GM23248 (cell line): Measurements from ENCODE around the gene GDNF. TPM values are rescaled to one million over a fixed set of nuclear protein-coding genes. Genes with fewer than 3 reads are reported as not detected.

Experiments used
- DNase-seq: peaks from one replicate; pipeline ENCODE4 v3.0.0-alpha.2; 2015
- H2AFZ ChIP-seq: fragments of 200-600 bp; sonication (generic); 2 replicates; pipeline ENCODE4 v1.6.1; 2016; ENCODE audit warnings: antibody characterized with exemption
- H3F3A ChIP-seq: fragments of 200-600 bp; sonication (generic); 2 replicates; pipeline ENCODE4 v1.6.1; 2016; ENCODE audit warnings: mild to moderate bottlenecking, antibody characterized with exemption, mixed run types; ENCODE audit not compliant: insufficient read depth
- H3K27ac ChIP-seq: fragments of 200-600 bp; sonication (generic); 2 replicates; pipeline ENCODE4 v1.5.1; 2016; ENCODE audit warnings: mild to moderate bottlenecking
- H3K27me3 ChIP-seq: fragments of 200-600 bp; sonication (generic); replicated peaks from 2 replicates; pipeline ENCODE4 v1.6.1; 2016; ENCODE audit warnings: mild to moderate bottlenecking; ENCODE audit not compliant: insufficient read depth
- H3K36me3 ChIP-seq: fragments of 200-600 bp; sonication (generic); 2 replicates; pipeline ENCODE4 v1.6.1; 2016; ENCODE audit warnings: low read depth, mild to moderate bottlenecking
- H3K4me1 ChIP-seq: fragments of 200-600 bp; sonication (generic); 2 replicates; pipeline ENCODE4 v1.6.1; 2016; ENCODE audit warnings: mild to moderate bottlenecking; ENCODE audit not compliant: insufficient read depth
- H3K4me2 ChIP-seq: fragments of 200-600 bp; sonication (generic); one replicate; pipeline ENCODE4 v1.6.1; 2016; ENCODE audit warnings: mild to moderate bottlenecking; ENCODE audit not compliant: unreplicated experiment
- H3K4me3 ChIP-seq: fragments of 200-600 bp; sonication (generic); 2 replicates; pipeline ENCODE4 v1.5.1; 2016; ENCODE audit warnings: mild to moderate bottlenecking
- H3K79me2 ChIP-seq: fragments of 200-600 bp; sonication (generic); 2 replicates; pipeline ENCODE4 v1.6.1; 2016; ENCODE audit warnings: mild to moderate bottlenecking; ENCODE audit not compliant: insufficient read depth
- H3K9ac ChIP-seq: fragments of 200-600 bp; sonication (generic); 2 replicates; pipeline ENCODE4 v1.6.1; 2016; ENCODE audit warnings: mild to moderate bottlenecking
- H3K9me2 ChIP-seq: fragments of 200-600 bp; sonication (generic); 2 replicates; pipeline ENCODE4 v1.6.1; 2016; ENCODE audit warnings: mixed run types, mild to moderate bottlenecking, moderate library complexity; ENCODE audit not compliant: insufficient read depth
- H3K9me3 ChIP-seq: fragments of 200-600 bp; sonication (generic); one replicate; pipeline ENCODE4 v1.6.1; 2017; ENCODE audit warnings: low read depth
- H4K20me1 ChIP-seq: fragments of 200-600 bp; sonication (generic); 2 replicates; pipeline ENCODE4 v1.6.0; 2016; ENCODE audit not compliant: insufficient read depth
- EZH2 ChIP-seq: fragments of 200-600 bp; sonication (generic); IDR thresholded peaks from 2 replicates; pipeline ENCODE4 v1.6.1; 2018; ENCODE audit warnings: antibody characterized with exemption, mild to moderate bottlenecking; ENCODE audit not compliant: insufficient read depth, poor library complexity, severe bottlenecking
- EZH2phosphoT487 ChIP-seq: fragments of 200-600 bp; sonication (generic); IDR thresholded peaks from 2 replicates; pipeline ENCODE4 v1.6.1; 2018; ENCODE audit warnings: antibody characterized with exemption, moderate library complexity, mild to moderate bottlenecking, low read depth; ENCODE audit not compliant: insufficient read depth
- WGBS, 2 experiments: methylation state at CpG; one replicate each; pipeline ENCODE4 v1.1.6; 2015 to 2017; ENCODE audit warnings: low lambda C conversion rate in 2 of 2, low coverage in 1 of 2; ENCODE audit errors: missing lambda C conversion rate in 2 of 2; 5-methylcytosine and 5-hydroxymethylcytosine counted together
- in situ Hi-C: fragments of 300-500 bp; cut with MboI; formaldehyde crosslinking; loops from 2 replicates; pipeline ENCODE4 v1.15.0; 2020
- polyA plus RNA-seq: library from polyadenylated mRNA; unstranded; fragments of >200 nt; fragmentation: Nextera tagmentation; extraction: Ambion mirVana; gene quantifications from 2 replicates; pipeline ENCODE4 v1.2.1, GENCODE V29; 2016
- total RNA-seq: library from RNA; depleted of rRNA; stranded (reverse); fragments of >200 nt; shearing (Covaris generic); gene quantifications from 2 replicates; pipeline ENCODE4 v1.2.3, GENCODE V29; 2014

The GDNF gene
- total and polyA plus RNA-seq, 2 experiments from 2014 or later = 1.7 to 2.9 TPM

DNA sequence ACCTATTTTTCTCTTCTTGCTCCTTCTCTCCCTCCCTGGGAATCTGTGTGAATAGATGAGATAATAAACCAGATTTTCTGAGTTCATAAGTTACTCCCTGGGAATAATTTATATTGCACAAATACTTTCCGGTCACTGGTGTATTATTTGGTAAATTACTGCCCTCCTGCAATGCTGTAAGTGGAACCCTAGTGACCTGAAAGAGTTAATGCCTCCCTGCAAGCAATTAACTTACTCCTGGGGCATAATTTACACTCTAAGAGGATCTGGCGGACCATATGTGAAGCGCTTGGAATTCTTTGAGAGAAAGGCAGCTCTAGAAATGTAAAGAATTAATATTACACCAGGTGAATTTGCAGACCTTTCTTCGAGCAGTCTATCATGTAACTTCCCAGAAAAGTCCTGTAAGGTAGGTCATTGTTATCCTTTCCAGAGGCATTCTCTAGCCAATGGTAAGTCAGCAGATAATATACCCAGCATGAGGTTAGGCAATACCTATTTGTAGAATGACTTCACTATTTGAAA lies 7.0 kb upstream of the GDNF start:
- Histone ChIP-seq H3K4me1 (peaks cover 14% of the 10 kb centered on the region), H3K9ac (no peak overlapping the region), H3K79me2 (no peaks in the 10 kb centered on the region), H3K27me3 (no peaks in the 10 kb centered on the region), H2AFZ (no peak overlapping the region), H3K4me2 (no peak overlapping the region), H3K27ac (no peak overlapping the region), H3K36me3 (no peaks in the 10 kb centered on the region), H3K9me3 (no peaks in the 10 kb centered on the region), H3K9me2 (no peaks in the 10 kb centered on the region), H3F3A (peaks cover 23% of the 10 kb centered on the region), H4K20me1 (no peaks in the 10 kb centered on the region), H3K4me3 (no peak overlapping the region)
- TF ChIP-seq EZH2phosphoT487 (no peak), EZH2 (no peak)
- in situ Hi-C loops = no loop called here
- 89 to 93% methylated on average over 4 of the region's 4 CpGs for WGBS, 2 experiments
- DNase-seq = no peak

DNA sequence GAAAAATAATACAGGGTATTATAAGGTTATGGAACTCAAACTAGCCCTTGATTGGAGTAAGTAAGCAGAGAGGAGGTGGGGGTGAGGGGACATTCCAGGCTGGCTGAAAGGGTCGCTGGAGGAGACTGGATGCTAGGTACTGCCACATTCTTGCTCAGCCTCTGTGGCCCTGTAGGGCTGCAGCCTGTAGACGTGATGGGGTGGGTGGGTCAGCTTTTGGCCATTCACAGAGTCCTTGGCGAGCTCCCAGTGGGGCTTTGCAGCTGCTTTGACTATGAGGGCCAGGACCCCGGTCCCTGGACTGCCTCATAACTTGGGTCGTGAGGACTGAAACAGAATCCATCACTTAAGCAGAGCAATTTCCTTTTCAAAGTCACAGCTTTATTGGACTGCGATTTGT lies 4.2 kb upstream of the GDNF start:
- no peaks in the 10 kb centered on the region for H3K9me3 ChIP-seq
- no peak overlapping the region for H3K4me2 ChIP-seq
- H3K27me3 ChIP-seq = no peaks in the 10 kb centered on the region
- H3K9me2 ChIP-seq = no peaks in the 10 kb centered on the region
- H3F3A ChIP-seq = peaks cover 16% of the 10 kb centered on the region; the same call in 1 of the 2 replicates
- 87 to 88% methylated on average over 6 of the region's 6 CpGs for WGBS, 2 experiments
- no peaks in the 10 kb centered on the region for H4K20me1 ChIP-seq
- no peak overlapping the region for H3K4me3 ChIP-seq
- no peak overlapping the region for H3K27ac ChIP-seq
- in situ Hi-C loops = no loop called here
- no peak overlapping the region for H2AFZ ChIP-seq
- TF ChIP-seq EZH2 = no peak
- TF ChIP-seq EZH2phosphoT487 = no peak
- no peak for DNase-seq
- H3K79me2 ChIP-seq = peaks cover 15% of the 10 kb centered on the region
- no peak overlapping the region for H3K9ac ChIP-seq
- no peaks in the 10 kb centered on the region for H3K36me3 ChIP-seq
- H3K4me1 ChIP-seq = peaks cover 14% of the 10 kb centered on the region

DNA sequence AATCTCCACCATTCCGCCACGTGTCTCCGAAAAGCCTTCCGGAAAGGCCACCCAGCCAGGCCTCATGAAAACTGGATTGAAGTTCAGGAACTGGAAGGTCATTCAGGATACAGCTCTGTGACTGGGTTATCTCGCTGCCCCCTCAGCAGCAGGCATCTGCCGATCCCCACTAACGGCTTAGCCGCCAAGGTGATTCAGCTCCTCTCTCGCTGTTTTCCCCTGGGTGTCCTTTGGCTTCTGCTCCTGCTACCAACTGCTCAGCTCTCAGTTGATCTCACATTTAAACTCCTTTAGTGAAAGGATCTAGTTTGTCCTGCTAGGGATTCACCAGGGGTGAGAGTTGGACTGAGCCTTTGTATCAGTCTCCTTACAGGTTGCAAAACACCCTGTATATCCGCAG lies 2.2 kb upstream of the GDNF start:
- Histone ChIP-seq H3K4me3 (no peak overlapping the region), H3K9me3 (no peaks in the 10 kb centered on the region), H3K79me2 (peaks cover 32% of the 10 kb centered on the region), H3K27ac (no peak overlapping the region), H3K36me3 (no peaks in the 10 kb centered on the region), H3F3A (peaks cover 24% of the 10 kb centered on the region), H3K4me2 (no peak overlapping the region), H3K27me3 (no peaks in the 10 kb centered on the region), H3K9me2 (no peaks in the 10 kb centered on the region), H2AFZ (no peak overlapping the region), H4K20me1 (no peaks in the 10 kb centered on the region), H3K4me1 (peaks cover 7% of the 10 kb centered on the region), H3K9ac (no peak overlapping the region)
- TF ChIP-seq EZH2phosphoT487 (no peak), EZH2 (no peak)
- in situ Hi-C loops = no loop called here
- WGBS, 2 experiments = 93 to 95% methylated on average over 10 of the region's 10 CpGs
- no peak for DNase-seq

DNA sequence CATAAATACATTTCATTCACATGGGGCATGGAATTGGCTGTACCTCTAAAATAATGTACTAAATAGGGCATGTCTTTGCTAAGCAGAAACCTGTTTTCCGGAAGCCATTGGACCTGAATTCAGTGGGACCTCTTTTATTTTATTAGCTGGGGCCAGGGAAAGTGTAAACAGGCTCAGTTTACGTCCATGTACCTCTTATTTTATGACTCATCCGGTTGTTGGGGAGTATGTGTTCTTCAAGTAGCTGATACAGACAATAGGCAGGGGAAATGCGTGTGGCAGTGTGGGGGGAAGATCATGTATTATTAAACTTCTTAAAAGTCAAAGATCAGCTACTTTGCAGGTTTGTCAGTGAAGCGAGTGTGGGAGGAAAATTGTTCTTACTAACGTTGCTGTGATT lies 1.4 kb upstream of the GDNF start:
- TF ChIP-seq EZH2 (no peak), EZH2phosphoT487 (no peak)
- H3K36me3 ChIP-seq = no peaks in the 10 kb centered on the region
- no peak overlapping the region for H3K9ac ChIP-seq
- H3K4me2 ChIP-seq = peak overlapping the region; percentile 91
- no peaks in the 10 kb centered on the region for H3K27me3 ChIP-seq
- peaks cover 7% of the 10 kb centered on the region for H3K4me1 ChIP-seq
- in situ Hi-C loops = no loop called here
- H3K9me3 ChIP-seq = no peaks in the 10 kb centered on the region
- H3F3A ChIP-seq = peaks cover 24% of the 10 kb centered on the region
- H4K20me1 ChIP-seq = no peaks in the 10 kb centered on the region
- H3K4me3 ChIP-seq = peak overlapping the region; percentile 90; the same call in 1 of the 2 replicates
- H3K79me2 ChIP-seq = peaks cover 38% of the 10 kb centered on the region
- H3K9me2 ChIP-seq = no peaks in the 10 kb centered on the region
- peak overlapping the region; percentile 79; the same call in 1 of the 2 replicates for H3K27ac ChIP-seq
- no peak for DNase-seq
- WGBS, 2 experiments = 84 to 87% methylated on average over 6 of the region's 6 CpGs
- H2AFZ ChIP-seq = 0 out of 2 replicates have a peak overlapping the region, but pooled peaks have one; percentile 76
